T47D (cell line): ENCODE measurements around the gene PHF5A.

ENCODE experiments used
- DNase-seq, 2 experiments: peaks; one replicate each; pipeline versions ENCODE4 v3.0.0 to v3.0.0-alpha.2; 2011 to 2012; ENCODE audit warnings: low read depth in 1 of 2, low spot score in 1 of 2
- JUND ChIP-seq: IDR thresholded peaks from 2 replicates; pipeline ENCODE4 v1.6.1; 2012; ENCODE audit warnings: low read depth
- in situ Hi-C: cut with HindIII; loops from 2 replicates; pipeline ENCODE4 v1.10.0; 2016; ENCODE audit warnings: low sequenced_read_pairs, low pct_unique_long_range_greater_than_20kb

Gene PHF5A

GRCh38 chr22:41468381-41469217 lies at the start of gene PHF5A, which contains the start of gene ACO2:
PHF5A (minus strand) TSS chr22:41468692; CDS start chr22:41468653, 39 bp downstream.
ACO2 (plus strand) TSS chr22:41469117; CDS start chr22:41469147, 30 bp downstream.
- DNase-seq: peak; percentile 72 to 97
- TF ChIP-seq JUND: no peak
- in situ Hi-C loops: no loop called here

- in situ Hi-C loops: no loop called here
- TF ChIP-seq JUND: no peak
- no peak for DNase-seq
These were observed 49.5 kb upstream of the PHF5A start for GRCh38 chr22:41518048-41518347.

GRCh38 chr22:41517172-41518047 lies 48.9 kb upstream of the PHF5A start:
- peak; percentile 36 to 66 for DNase-seq
- in situ Hi-C loops: no loop called here
- no peak for TF ChIP-seq JUND

- no peak for DNase-seq
- in situ Hi-C loops: no loop called here
- no peak for TF ChIP-seq JUND
These were observed 48.0 kb upstream of the PHF5A start for GRCh38 chr22:41516462-41516861.

- in situ Hi-C loops: no loop called here
- no peak for DNase-seq
- no peak for TF ChIP-seq JUND
These were observed 44.9 kb upstream of the PHF5A start for GRCh38 chr22:41513391-41513790.

GRCh38 chr22:41512421-41513194 lies 44.1 kb upstream of the PHF5A start:
- TF ChIP-seq JUND: no peak
- DNase-seq: peak; percentile 73 to 83
- in situ Hi-C loops: no loop called here

GRCh38 chr22:41511521-41511968 lies 43.1 kb upstream of the PHF5A start:
- TF ChIP-seq JUND: no peak
- in situ Hi-C loops: no loop called here
- no peak for DNase-seq

GRCh38 chr22:41508770-41509170 lies 40.3 kb upstream of the PHF5A start:
- no peak for DNase-seq
- in situ Hi-C loops: no loop called here
- no peak for TF ChIP-seq JUND

GRCh38 chr22:41507330-41508063 lies 39.0 kb upstream of the PHF5A start:
- in situ Hi-C loops: no loop called here
- DNase-seq: no peak
- no peak for TF ChIP-seq JUND

- TF ChIP-seq JUND: no peak
- in situ Hi-C loops: no loop called here
- DNase-seq: no peak
These were observed 37.2 kb upstream of the PHF5A start for GRCh38 chr22:41505511-41506220.

- TF ChIP-seq JUND: no peak
- in situ Hi-C loops: no loop called here
- no peak for DNase-seq
These were observed 36.3 kb upstream of the PHF5A start for GRCh38 chr22:41504816-41505215.
